B cell (primary cell): ENCODE results near the gene BNIP3.

Experiments
- EZH2 ChIP-seq: IDR thresholded peaks from 2 replicates; pipeline ENCODE4 v1.6.1; 2012; ENCODE audit warnings: borderline replicate concordance, low read depth, mild to moderate bottlenecking, moderate library complexity, low read length; ENCODE audit not compliant: insufficient read depth, poor library complexity, severe bottlenecking
- TF ChIP-seq, protein P1 (sequence below): fragments of 200-600 bp; IDR thresholded peaks from one replicate; pipeline ENCODE4 v1.8.0; 2022; ENCODE audit warnings: antibody characterized with exemption, mild to moderate bottlenecking

- TF ChIP-seq, protein P1, sequence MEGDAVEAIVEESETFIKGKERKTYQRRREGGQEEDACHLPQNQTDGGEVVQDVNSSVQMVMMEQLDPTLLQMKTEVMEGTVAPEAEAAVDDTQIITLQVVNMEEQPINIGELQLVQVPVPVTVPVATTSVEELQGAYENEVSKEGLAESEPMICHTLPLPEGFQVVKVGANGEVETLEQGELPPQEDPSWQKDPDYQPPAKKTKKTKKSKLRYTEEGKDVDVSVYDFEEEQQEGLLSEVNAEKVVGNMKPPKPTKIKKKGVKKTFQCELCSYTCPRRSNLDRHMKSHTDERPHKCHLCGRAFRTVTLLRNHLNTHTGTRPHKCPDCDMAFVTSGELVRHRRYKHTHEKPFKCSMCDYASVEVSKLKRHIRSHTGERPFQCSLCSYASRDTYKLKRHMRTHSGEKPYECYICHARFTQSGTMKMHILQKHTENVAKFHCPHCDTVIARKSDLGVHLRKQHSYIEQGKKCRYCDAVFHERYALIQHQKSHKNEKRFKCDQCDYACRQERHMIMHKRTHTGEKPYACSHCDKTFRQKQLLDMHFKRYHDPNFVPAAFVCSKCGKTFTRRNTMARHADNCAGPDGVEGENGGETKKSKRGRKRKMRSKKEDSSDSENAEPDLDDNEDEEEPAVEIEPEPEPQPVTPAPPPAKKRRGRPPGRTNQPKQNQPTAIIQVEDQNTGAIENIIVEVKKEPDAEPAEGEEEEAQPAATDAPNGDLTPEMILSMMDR: no peak
- TF ChIP-seq EZH2: no peak
Measured at GRCh38 chr10:132021504-132022143, 39.9 kb upstream of the BNIP3 start.
